NCI-H446 (cell line): ENCODE data around the gene GLI2.

Experiments
- DNase-seq, 2 experiments: peaks; one replicate each; lab custom pipeline; 2025; lab: John Stamatoyannopoulos, UW

The GLI2 gene

DNA sequence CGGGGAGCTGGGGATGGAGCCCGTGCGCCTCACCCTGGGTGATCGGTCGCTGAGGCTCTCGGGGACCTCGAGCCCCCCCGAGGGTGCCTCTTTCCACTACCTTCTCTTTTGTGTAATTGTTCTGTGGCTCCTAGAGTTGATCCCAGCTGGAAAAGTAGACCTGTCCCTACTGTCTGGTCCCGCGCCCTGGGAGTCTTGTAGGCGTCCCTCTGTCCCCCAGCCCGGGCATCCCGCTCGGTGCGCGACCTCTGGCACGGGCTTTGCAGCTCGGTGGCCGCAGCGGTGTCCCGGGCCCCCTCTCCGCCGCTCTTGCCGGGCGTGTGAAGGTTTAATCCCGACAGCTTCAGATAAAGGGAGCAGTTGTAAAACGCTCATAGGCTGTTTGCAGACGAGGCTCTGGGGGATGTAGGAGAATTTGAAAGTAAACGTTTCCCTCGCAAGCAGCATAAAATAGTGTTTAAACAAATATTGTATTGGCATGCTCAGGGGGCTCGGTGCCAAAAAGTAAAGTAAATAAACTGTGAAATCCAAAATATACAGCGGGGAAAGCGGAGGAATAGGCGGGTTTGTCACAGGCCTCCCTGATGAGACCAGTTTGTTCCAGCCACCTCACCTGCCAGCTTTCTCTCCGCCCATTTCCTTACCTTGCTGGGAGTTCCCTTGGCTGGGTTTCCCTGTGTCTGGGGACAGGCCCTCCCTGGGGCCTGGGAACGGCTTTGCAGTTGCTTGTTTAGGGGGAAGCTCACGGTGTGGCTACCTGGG lies 1.9 kb downstream of the GLI2 start:
- DNase-seq: peak in 1 of 2 experiments; percentile 18

GRCh38 chr2:120738117-120738516 lies 2.4 kb downstream of the GLI2 start:
- no peak for DNase-seq

DNA sequence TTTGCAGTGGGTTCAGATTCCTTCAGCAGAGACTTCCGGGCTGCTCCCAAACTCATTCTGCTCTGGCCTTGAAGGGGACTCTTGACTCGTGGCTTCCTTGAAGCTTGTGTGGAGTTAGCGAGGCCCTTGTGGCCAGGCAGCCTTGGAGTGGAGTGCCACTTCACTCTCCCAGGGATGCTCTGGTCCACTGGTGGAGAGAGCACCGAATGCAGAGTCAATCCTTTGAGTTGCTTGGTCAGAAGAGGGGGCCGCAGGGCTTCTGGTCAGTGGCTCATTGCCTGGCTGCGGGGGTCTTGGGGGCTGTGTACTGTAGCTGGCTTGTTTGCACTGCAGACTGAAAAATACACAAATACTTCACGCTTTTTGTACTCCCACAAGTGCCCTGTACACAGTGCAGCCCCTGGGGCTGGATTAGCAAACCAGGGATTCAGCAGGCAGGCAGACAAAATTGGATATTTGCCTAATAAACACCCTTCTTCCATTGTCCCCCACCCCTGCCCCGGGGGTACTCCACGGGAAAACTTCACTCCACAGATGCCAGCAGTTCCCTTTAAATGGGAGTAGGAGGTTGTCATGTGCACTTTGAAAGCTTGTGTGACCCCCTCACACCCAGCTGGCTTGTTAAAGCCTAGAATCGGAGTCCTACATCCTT lies 3.2 kb downstream of the GLI2 start:
- no peak for DNase-seq

- DNase-seq: no peak
These were observed 3.9 kb downstream of the GLI2 start for GRCh38 chr2:120739438-120740090.

GRCh38 chr2:120740375-120740764 lies 4.7 kb downstream of the GLI2 start:
- no peak for DNase-seq

DNA sequence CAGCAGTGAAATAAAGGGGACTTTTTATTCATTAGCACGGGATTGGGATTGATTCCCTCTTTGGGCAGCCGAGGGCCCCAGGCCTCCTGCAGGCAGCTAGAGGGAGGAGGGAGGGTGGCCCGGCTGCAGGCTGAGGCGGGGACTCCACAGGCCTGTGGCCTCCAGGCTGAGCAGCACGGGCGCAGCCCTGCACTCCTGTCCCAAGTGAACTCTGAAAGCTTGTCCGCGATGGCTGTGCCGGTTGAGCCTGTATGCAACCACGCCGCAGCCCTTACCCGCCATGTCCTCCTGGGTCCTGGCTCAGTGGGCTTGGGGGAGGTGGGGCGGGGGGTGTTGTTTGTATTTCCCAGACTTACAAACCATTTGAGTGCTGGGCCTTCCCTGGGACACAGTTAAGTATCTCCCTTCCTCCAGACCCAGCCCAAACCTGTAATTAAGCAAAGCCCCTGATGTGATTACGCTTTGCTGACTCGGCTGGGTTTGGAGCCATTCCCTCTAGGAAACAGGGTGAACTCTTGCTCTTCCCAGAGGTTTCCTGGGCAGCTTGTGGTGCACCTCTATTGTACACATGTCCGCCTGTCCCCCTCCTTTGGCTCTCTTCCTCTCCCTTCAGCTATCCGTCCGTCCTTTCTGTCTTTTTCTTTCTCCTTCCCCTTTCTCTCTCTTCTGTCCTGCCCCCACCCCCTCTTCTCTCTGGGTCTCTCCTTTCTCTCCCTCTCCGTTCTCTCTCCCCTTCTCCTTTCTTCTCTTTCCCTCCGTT lies 5.3 kb downstream of the GLI2 start:
- no peak for DNase-seq

DNA sequence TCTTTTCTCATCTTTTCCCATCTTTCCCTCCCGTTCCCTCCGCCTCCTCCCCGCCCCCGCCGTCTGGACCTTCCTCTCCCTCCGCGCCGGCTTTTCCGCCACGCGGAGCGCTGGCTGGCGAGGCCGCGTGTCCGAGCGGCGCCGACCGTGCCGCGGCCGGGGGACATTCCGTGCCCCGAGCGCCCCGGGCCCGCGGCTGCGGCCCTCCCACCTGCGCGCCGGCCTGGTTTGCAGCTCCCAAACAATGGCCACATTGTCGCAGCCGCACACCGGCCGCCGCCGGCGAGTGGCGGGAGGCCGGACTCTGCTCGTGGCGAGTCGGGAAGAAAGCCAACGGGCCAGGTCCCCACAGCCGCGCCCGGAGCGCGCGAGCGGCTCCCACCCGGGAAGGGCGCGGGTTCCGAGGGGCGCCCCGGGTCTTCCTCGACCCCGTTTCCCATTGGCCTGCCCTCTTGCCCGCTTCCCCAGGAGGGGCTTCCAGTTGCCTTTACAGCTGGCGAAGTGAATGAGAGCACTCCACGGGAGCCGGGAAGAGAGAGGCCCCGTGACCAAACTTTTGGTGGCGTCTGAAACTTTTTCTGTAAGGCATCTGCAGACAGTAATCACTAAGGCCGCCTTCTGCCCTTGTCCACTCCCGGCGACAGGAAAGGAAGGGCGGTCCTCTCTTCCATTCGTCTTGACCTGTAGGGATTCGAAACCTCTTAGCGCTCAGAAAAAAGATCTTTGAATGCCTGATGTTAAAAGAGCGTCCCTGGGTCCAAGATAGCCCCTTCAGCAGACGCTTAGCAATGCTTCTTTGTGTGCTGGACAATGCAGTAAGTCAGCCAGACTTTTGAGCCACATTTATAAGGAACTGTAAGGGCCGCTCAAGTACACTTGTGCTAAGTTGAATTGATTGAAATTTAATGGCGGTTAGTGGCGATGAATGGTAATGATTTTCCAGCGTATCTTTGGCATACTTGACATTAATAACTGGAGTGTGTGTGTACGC lies 6.2 kb downstream of the GLI2 start:
- DNase-seq: no peak

DNA sequence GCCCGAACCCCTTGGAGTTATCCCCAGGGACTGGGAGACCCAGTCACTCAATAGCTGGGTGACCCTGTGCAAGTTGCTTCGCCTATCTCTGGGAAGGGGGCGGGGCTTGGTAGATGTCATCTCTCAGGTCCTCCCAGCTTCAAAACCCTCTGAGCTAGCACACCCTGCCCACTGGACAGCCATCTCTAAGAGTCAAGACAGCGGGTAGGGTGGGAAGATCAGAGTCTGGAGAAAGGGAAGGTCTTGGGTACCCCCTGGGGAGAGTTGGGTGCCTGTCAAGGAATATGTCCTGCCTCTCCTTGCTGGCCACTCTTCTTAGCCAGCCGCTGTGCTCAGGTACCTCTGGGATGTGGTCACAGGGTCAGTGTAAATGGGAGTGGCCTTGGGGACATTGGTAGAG lies 8.0 kb downstream of the GLI2 start:
- no peak for DNase-seq

- DNase-seq: no peak
These were observed 9.1 kb downstream of the GLI2 start for GRCh38 chr2:120744817-120745216.

GRCh38 chr2:120745420-120746111 lies 9.9 kb downstream of the GLI2 start:
- DNase-seq: no peak

GRCh38 chr2:120746144-120746543 lies 10.5 kb downstream of the GLI2 start:
- DNase-seq: no peak

DNA sequence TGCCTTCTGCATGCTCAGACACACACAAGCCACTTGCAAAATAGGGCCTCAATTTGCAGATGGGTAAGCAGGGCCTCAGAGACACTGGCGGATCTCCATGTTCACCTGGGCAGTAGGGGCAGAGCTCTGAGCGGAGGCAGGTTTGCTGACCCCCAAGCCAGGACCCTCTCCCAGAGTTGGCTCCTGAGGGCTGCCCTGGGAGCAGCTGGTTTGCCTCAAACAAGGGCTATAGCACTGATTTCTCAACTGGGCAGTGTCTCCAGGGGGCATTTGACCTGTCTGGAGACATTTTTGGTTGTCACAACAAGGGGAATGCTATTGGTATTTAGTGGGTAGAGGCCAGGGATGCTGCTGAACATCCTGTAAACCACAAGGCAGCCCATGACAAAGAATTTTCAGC lies 11.6 kb downstream of the GLI2 start:
- no peak for DNase-seq

DNA sequence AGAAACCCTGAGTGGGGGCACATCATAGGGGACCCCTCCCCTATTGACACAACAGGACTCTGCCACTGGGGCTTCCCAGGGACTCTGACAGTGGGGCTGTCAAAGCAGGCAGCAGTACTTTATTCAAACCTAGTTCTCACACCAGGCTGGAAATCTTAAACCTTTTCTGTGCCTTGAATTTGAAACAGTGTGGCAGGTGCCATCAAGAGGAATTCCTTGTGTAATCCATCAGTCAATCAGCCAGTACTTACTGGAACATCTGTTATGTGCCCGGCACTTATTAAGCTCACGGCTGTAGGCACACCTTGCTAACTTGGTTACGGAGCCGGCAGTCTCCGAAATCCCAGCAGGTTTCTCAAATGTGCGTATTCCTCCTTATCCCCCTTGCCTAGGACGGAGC lies 12.0 kb downstream of the GLI2 start:
- no peak for DNase-seq

- no peak for DNase-seq
These were observed 12.6 kb downstream of the GLI2 start for GRCh38 chr2:120748310-120748709.

- DNase-seq: no peak
These were observed 13.1 kb downstream of the GLI2 start for GRCh38 chr2:120748741-120749140.

DNA sequence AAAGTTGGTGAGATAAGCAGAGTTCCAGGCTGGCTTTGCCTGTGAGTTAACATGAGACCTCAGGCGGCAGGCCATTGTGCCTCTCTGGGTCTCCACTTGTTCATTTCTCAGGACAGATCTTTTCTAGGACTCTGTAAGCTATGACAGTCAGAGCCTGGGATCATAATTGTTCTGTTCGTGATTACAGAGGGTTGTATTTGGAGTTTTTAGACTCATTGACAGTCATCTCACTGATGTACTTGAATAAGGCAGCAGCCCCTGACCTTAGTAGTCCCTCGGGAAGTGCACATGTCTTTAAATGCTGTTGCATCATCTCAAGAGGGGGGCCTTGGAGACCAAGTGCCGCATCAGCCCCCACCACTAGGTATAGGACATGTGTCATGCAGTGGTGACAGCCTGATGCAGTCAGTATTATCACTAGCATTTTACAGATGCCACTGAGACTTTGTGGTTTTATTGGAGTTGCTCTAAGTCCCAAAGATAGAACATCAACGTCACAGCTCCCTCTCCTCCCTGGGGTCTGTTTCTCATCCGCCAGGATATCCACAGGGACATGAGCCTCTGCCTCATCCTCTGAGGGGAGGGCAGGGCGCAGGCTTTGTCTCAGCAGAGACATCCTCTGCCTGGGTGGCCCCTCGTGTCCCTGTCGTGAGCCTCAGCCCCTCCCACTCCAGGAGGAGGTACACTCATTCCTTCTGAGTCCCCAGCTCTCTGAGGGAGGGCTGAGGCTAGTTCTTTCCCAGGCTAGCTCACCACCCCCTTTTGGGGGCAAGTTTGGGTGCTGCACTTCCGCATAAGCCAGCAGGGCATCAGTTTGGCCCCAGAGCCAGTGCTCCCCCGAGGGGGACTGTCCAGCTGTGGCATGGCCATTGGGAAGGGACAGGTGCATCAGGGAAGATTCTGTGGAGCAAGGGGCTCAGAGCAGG lies 14.1 kb downstream of the GLI2 start:
- no peak for DNase-seq

DNA sequence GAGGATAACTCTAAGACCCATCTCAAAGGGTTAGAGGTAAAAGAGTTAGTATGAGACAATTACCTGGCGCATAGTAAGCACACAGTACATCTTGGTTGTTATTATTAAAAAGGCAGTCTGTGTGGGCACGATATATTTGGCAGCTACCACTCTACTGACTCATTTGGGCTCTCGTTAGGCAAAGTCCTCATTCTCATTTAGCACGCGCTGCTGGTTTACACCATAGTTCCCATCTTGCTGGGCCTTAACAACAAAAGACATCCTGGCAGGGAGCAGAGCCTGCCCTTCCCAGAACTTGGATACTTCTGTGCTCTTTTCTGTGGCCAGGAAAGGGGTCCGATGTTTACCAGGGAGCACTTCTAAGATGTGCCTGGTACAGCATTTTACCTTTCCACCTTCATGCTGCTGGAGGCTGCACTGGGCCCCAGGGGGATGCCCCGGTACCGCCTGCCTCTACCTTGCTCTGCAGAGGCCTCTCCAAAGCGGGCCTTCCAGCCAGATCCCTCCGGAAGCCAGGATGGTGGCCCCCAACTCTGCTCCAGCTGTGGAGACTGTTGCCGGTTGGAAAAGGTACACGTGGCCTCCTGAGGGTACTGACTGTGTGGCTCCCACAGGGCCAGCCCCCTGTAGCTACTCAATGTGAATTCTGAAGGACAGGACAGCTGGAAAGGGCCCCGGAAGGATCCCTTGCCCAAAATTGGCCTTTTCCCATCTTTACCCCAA lies 15.0 kb downstream of the GLI2 start:
- peak in 1 of 2 experiments; percentile 7 for DNase-seq

GRCh38 chr2:120751553-120751952 lies 15.9 kb downstream of the GLI2 start:
- no peak for DNase-seq
